ENCODE results near the gene SLC17A9.
"Not testable (repeated sequence)": the region's sequence is repeated elsewhere in the genome, so short reads cannot be mapped to it uniquely, and the experiment has no call there.

The SLC17A9 gene

DNA sequence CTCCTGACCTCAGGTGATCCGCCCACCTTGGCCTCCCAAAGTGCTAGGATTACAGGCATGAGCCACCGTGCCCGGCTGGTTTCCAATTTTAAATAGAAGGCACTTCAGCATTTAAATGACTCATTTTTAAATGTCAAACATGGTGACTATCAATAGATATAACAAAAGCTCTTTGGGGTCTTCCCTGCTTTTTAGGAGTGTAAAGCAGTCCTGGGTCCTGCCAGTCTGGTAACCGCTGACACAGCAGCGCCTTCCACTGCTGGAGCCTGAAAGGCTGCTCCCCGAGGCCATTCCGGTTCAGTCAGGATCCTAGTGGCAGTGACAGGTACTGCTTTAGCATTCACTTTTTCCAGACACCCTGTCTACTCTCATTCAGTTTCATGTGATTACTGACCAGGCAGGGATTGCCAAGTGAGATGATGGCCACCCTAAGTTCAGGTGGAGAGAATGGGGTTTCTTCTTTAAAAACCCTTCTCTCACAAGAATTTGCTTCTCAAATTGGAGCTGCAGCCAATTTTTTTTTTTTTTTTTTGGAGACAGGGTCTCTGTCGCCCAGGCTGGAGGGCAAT is 31.3 kb upstream of the SLC17A9 start:
- DNase-seq (ENCODE audit: low read depth): peak; percentile 35

DNA sequence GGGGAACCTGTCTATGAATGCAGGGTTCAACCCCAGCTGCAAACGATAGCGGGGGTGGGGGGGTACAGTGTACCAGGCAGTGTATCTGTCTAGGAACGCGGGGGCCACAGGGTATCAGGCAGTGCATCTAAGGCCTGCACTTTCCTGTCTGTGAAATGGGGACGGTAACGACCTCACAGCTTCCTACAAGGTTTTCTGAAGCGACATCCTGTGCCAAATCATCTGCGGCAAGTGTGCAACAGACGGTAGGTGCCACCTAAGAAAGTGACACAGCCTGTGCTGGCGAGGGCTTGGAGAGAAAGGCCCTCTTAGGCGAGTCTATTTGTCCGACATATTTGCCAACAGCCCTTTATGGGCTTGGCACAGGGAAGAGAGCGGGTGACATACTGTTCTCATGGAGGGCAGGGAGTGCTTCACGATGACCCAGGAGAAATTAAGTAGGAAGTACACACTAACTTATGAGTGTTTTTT is 30.0 kb upstream of the SLC17A9 start:
- no peak for DNase-seq (ENCODE audit: low read depth)

DNA sequence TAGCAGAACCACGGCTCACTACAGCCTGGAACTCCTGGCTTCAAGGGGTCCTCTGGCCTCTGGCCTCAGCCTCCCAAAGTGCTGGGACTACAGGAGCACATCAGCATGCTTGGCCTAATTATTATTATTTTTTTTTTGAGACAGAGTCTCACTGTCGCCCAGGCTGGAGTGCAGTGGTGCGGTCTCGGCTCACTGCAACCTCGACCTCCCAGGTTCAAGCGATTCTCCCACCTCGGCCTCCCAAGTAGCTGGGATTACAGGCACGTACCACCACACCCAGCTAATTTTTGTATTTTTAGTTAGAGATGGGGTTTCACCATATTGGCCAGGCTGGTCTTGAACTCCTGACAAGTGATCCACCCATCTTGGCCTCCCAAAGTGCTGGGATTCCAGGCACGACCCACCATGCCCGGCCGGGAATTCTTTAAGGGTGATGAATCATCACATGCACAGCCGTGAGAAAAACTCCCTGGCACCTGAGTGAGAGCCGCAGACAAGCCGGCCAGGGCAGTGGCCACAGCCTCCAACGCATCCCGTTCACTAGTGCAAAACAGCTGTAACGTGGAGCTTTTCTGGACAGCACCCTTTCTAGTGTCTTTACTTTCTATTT is 29.3 kb upstream of the SLC17A9 start:
- not testable (repeated sequence) for DNase-seq (ENCODE audit: low read depth)

DNA sequence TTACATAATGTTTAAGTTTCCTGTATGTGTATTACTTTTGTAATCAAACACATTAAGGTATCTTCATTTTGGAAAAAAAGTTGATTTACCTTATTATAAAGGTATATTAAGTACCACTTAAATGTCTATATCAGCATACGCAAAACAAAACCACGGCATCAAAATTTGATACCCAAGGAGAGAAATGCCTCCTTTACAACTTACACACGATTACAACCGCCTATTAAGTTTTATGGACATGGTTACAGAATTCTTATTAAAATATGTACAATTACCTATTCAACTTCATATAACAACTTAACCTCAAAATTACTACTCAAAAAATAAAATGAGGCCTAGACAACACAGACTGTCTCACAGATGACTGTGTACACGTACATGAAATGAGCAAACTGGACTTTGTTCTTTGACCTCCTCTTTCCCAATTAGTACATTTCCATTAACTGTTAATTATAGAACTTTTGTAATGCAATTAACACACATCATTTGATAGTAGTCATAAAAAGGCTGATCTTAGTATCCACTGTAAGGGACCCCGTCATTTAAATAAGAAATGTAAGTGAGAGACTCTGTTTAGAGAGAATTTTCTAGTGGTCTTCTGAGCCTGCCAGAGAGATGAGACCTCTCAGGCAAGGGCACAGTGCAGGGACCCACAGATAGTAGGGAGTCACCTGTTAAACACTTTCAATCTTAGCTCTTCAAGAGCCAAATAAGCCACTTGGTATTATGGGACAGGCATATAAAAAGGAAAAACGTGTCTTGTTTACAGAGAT is 28.7 kb upstream of the SLC17A9 start:
- no peak for DNase-seq (ENCODE audit: low read depth)

DNA sequence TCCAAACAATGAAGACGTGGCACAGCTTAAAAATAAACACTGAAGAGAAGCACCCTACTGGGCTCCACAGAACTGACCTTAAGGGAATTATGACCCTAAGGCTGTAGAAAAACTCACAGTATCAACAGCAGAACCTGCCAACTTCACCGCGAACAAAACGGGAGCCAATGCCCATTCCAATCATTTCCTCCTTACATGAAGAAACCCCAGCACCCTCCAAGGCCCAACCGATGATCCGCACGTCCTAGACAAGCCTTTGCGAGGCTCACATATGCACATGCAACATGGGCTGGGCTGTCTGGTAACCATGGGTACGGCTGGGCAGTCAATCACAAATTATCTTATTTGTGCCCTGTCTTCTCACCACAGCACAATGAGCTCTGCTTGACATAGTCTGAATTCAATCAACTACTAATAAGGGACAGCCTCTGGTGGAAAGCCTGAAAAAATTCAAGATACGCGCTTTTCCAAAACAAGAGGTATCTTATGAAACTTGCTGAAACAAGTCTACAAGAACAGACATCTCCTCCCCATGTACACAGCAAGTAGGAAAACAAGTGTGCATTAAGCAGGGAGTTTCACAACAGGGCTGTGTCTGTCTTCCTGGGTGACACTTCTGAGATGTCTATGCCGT is 27.9 kb upstream of the SLC17A9 start:
- DNase-seq (ENCODE audit: low read depth): no peak

DNA sequence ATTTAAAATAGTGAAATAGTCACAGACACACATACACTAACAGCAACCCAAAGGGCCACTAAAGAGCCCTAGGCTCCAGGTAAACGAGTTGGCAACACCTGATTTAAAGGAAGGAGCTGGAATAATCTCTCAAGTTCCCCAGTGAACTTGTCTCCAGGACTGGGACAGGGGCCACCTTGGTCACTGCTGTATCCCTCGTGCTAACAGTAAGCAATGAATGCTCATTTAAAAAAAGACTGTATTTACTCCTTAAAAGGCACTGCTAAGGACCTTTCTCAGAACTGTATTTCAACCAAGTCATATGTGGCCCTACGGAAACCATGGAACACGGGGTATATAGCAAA is 27.5 kb upstream of the SLC17A9 start:
- no peak for DNase-seq (ENCODE audit: low read depth)

DNA sequence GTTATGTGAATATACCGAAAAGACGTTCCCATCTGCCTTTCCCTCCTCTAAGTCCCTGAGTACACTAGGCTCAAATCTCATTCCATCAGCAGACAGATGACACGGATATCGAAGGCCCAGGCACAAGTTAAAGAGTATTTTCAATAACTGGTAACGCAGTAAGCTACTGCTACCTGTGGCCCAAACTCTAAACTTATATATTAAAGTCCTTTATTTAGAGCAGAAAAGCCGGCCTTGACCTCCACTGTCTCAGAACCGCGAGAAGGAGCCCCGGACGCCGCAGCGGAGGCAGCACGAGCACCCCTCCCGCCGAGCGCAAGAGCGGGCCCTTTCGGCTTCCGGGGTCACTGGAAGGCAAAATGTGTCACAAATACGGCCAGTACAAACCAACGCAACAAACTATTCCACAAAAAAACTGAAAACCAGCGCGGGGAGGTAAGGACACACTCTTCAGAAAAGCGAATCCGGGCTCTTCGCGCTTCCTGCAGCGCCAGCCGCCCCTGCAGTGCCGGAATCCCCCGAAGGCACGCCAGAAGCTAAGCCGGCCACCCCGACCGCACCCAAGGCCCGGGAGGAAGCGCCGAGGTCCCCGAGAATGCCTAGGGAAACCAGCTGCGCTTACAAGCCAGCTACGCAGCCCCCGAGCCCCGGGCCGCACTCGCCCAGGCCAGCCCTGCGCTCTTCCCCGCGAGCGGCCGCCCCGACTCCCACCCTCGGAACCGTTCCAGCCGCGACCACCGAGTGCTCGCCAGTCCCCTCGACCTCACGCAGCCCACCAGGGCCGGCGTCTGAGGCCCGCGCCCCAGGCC is 26.9 kb upstream of the SLC17A9 start:
- DNase-seq (ENCODE audit: low read depth): peak; percentile 15

DNA sequence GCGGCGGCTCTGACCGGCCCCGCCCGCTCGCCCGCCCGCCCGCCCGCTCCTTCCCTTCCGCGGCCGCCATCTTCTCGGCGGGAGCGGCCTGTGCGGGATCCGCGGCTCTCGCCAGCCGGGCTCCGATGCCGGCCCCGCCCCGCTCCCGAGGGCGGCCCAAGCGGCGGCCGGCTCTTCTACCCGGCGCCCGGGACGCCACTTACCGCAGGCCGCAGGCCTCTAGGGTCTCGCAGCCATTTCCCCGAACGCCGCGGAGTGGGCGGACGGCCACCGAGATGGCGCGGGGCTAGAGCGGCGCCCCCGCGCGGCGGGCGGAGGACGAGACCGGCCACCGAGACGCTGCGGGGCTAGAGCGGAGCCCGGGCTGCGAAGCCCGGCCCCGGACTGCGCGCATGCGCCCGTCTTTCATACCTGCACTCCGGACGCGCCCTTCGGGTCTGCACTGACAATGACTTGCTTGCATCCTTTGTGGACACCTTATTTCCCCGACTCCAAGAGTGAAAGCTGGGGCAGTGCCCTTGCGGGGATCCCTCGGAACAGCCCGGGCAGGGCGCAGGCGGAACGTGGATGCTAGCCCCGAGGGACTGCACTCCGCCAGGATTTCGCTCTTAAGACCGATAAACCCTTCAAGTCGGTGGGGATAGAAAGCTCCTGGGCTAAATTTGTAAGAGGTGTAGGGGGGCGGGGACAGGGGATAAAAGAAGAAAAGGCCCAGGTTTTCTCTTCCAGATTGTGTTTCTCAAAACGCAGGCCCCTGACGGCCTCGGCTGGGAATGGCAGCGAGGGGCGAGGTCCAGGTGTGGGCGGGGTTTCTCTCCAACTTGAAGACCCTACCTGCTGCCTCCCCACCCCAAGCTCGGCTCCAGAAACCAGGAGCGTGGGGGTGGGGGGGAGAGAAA is 26.0 kb upstream of the SLC17A9 start, which contains the start of gene DIDO1:
DIDO1 (minus strand) TSS at position 277 of the 899 bp plus-strand sequence.
- DNase-seq (ENCODE audit: low read depth): peak; percentile 85

DNA sequence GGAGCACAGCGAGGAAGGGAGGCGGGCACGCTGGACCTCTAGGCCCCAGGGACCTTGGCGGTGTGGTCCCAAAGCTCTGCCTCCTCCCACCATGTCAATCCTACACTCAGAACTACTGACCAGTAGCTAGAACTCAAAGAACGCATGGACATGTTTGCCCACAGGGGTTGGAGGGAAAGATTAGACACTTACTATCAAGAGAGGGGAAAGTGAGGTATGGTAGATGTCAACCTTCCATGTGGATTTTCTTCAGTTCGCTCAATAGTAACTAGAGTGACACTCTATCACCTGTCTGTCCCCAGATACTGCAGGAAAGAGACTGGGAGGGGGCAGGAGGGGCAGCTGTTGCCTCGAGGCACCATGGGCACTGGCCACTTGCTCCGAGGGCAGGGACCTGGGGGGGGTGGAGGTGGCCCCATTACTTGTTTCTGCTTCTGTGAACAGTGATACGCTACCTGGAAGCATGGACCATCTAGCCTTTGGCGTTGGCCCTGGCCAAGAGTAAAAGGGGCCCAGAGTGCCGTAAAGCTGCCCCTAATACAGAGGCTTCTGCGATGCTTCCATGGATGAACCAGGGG is 25.3 kb upstream of the SLC17A9 start:
- no peak for DNase-seq (ENCODE audit: low read depth)

DNA sequence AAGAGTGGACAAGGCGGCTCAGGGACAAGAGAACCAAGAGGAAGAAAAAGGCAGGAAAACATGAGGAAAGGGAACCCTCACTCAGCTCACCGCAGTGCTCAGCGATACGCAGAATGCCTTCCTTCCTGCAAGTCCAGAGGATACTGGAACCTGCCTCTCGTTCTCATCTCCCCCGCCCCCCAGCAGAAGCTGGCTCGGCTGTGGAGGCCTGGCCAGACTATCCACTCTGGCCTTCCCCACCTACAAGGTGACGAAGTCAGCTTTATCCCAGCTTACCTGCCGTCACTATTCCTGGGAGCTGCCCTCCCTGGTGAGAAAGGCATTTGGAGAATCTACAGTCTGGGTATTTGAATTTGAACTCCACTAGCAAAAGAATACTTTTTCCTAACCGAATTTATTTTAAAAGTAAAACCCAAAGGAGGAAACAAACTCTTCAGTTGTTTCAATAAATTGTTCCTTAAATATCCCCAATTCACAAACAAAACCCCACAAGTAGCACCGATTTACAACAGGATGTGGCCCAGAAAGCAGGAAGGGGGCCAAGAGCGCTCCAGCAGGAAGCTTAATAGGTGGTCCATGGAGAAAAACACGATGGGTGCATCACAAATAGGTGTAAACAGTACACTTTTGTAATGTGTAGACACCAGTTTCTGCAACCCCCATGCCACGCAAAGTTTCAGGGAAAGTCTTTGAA is 24.1 kb upstream of the SLC17A9 start:
- DNase-seq (ENCODE audit: low read depth): no peak

DNA sequence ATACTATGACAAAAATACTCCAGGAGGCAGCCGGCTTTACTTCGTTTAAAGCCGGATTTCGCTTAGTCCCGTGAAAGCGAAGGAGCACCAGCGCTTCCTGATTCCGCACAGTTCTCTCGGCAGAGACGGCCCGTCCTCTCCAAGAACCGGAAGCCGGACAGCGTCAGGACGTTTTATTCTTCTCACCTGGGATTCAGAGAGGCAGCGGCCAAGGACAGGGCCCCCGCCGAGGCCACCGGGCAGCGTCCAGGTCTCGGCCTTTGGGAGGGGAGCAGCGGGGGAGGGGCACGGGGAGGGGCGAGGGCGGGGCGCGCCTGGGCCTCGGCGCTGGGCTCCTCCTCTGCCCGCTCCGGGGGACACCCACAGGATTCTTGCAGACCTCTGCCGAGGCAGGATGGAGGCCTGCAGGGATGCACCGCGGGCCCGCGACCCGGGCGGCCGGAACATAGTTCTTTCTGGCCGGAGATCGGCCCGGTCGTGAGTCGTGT is 23.4 kb upstream of the SLC17A9 start:
- DNase-seq (ENCODE audit: low read depth): peak; percentile 39

DNA sequence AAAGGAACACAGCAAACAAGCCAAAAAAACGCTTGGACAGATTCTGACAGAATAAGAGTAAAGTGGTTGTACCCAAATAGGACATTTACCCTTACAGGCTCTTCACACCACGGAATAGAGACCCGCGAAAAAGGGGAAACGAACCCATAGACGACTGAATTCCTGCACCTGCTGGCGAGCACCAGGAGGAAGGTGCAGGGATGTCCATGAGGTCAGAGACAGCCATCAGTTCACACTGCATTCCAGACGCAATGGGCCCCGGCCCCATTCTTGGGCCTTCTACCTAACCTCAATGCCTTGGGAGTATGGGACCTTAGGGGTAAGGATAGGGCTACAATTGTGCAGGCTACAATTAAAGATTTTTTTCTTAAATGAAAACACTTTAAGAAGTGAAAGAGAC is 21.0 kb upstream of the SLC17A9 start:
- no peak for DNase-seq (ENCODE audit: low read depth)

DNA sequence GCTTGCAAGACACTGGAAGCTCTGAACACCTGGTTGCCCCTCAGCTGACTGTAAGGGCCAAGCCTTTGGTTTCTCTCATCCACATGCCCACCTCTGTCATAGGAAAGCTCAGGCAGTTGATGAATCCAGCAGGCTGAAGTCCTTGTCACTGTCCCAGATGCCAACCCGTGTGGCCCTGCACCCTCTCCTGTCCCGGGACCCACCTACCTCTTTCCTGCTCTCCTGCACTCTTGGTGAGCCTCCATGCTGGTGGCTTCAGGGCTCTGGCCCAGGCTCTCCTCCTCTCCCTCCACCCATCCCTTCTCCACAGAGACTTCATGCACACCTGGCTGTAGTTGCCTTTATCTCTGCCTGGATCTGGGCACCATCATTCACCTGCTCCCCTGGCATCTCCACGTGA is 18.5 kb upstream of the SLC17A9 start:
- no peak for DNase-seq (ENCODE audit: low read depth)

DNA sequence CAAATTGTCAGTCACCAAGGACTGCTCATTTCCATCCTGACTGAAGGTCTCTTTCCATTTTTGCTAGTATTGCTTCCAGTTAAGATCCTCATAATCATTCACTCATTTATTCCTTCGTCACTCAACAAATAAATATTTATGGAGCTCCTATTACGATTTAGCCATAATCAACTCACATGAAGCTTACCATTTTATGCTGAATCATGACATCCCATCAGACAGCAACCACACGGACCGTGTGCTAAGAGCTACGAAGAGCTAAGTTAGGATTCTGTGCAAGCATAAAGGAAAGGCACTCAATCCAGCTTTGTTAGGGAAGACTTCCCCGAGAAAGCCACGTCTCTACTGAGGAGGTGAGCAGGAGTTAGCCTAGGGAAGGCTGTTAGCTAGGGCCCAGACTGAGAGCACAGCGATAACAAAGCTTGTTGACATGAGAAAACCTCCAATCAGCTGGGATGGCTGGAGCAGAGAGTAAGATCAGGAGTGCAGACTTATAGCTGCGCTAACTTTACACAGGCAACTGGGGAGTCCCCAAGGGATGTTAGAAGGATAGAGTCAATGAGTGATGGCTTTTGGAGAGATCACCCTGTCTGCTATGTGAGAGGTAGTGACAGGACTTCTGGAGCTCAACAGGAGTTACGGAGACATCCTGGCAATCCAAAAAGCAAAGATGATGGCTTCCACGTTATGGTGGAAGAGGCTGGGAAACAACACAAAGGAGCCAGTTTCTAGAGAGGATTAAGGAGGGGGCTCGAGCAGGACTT is 17.1 kb upstream of the SLC17A9 start:
- DNase-seq (ENCODE audit: low read depth): no peak

DNA sequence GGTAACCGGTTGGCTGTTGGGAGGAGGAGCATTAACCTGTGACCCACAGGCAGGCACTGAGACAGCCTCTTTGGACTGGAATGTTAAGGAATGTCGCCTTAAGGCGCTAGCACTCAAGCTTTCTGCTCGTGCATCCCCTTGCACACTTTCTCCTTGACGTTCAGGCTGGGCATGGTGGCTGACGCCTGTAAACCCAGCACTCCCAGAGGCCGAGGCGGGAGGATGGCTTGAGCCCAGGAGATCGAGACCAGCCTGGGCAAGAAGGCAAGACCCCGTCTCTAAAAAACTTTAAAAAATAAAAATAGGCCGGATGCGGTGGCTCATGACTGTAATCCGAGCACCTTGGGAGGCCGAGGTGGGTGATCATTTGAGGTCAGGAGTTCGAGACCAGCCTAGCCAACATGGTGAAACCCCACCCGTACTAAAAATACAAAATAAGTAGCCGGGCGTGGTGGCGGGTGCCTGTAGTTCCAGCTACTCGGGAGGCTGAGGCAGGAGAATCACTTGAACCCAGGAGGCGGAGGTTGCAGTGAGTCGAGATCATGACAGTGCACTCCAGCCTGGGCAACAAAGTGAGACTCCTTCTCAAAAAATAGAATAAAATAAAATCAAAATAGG is 16.4 kb upstream of the SLC17A9 start:
- no peak for DNase-seq (ENCODE audit: low read depth)

DNA sequence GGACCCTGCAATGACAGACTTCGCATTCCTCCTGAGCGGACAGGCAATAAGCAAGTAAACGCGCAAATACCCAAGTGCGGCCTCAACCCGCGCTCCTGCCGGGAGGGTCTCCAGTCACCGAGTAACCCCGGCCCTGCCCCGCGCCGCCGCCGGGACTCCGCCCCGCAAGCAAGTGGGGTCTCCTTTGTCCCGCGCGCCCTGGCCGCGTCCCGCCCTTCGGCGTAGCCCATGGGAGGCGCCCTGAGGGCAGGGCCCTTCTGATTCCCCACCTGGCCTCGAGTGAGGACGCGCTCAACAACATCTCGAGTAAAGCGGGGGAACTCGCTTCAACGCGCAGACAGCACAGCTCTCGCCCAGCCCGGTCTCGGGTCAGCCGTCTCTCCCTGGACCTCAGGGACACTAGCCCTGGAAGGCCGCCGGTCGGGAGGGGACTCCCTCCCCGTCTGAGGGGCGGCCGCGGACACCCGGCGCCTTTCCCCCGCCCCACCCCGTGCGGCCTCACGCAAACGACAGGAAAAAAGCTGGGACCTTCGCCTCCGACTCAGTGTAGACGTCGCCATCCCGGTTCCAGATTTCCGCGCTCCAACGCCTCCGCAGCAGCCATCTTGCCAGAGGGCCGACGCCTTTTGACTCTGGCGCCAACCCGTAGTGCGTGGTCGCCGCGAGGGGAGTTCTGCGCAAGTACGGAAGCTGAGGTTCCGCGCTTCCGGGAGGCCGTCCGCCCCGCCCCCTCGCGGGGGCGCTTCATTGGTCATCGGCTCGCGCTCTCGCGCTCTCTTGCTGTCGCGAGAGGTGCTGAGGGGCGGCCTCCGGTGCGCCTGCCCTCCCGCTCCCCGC is 15.0 kb upstream of the SLC17A9 start:
- peak; percentile 97 for DNase-seq (ENCODE audit: low read depth)

DNA sequence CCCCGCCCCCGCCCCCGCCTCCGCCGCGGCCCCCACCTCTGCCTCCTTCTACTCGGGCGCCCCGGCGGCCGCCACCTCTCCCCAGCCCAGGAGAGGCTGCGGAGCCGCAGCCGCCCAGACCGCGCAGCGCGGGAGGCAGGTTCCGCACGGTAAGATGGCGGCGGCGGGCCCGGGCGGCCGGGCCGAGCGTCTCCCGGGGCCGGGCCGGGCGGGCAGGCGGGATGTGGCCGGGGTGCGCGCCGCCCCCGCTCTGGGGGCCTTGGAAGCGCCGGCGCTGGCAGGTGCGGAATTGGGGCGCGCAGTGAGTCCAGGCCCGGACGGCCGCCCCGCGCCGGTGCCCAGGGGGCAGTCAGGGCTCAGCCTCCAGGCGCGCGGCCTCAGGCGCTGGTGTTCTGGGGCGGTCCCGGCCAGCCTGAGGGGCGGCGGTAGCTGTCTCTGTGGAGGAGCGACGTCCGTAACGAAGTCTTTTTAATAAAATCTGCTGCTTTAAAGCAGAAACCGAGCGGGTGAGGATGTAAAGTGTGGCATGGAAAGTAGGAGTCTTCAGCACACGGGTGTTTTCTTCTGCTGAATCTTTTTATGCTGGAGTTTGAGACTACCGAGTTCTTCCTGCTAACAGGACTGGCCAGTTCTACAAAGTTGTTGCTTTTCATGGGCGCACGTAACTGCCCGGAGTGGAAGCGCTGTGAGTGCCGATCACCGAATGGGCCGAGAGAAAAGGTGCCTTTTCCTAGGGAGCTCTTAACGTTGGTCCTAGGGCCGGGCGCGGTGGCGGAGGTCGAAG is 14.2 kb upstream of the SLC17A9 start, which contains the start of gene GID8:
GID8 (plus strand) TSS at position 43 of the 784 bp plus-strand sequence. CDS start 3,356 bp downstream, outside the sequence.
- no peak for DNase-seq (ENCODE audit: low read depth)
